ENCODE measurements around the gene NCOA5.

NCOA5 gene

DNA sequence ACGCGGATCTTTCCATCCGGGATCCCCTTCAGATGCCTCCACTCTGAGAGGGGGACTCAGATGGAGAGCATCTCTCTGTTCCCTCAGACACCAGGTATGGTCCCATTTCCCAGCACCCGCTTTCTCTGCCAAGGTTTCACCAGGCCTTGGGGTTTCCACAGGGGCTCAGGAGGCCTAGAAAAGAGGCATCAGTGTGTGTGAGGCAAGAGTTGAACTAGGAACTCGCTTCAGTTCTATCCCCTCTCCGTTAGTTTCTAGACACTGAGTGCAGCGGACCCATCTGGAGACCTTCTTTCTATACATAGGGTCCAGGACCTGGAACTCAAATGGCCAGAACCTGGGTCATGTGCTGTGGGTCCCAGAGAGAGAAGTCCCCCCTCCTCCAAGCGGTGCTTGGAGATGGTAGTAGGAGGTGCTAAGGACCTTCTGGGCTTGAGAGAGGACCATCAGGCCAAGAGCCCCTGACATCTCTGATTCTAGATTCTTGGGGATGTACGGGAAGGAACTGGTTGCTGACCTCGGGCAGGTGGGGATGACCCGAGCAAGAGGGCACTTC lies 58.7 kb downstream of the NCOA5 start:
- TF ChIP-seq, protein P1, sequence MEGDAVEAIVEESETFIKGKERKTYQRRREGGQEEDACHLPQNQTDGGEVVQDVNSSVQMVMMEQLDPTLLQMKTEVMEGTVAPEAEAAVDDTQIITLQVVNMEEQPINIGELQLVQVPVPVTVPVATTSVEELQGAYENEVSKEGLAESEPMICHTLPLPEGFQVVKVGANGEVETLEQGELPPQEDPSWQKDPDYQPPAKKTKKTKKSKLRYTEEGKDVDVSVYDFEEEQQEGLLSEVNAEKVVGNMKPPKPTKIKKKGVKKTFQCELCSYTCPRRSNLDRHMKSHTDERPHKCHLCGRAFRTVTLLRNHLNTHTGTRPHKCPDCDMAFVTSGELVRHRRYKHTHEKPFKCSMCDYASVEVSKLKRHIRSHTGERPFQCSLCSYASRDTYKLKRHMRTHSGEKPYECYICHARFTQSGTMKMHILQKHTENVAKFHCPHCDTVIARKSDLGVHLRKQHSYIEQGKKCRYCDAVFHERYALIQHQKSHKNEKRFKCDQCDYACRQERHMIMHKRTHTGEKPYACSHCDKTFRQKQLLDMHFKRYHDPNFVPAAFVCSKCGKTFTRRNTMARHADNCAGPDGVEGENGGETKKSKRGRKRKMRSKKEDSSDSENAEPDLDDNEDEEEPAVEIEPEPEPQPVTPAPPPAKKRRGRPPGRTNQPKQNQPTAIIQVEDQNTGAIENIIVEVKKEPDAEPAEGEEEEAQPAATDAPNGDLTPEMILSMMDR (conservative IDR thresholded peaks at IDR 0.05; ENCODE audit: low read depth, low read length), result no peak
- H3K4me3 ChIP-seq (ENCODE audit: low read length), result no peak overlapping the region
- no peak for DNase-seq (ENCODE audit: low read depth)

DNA sequence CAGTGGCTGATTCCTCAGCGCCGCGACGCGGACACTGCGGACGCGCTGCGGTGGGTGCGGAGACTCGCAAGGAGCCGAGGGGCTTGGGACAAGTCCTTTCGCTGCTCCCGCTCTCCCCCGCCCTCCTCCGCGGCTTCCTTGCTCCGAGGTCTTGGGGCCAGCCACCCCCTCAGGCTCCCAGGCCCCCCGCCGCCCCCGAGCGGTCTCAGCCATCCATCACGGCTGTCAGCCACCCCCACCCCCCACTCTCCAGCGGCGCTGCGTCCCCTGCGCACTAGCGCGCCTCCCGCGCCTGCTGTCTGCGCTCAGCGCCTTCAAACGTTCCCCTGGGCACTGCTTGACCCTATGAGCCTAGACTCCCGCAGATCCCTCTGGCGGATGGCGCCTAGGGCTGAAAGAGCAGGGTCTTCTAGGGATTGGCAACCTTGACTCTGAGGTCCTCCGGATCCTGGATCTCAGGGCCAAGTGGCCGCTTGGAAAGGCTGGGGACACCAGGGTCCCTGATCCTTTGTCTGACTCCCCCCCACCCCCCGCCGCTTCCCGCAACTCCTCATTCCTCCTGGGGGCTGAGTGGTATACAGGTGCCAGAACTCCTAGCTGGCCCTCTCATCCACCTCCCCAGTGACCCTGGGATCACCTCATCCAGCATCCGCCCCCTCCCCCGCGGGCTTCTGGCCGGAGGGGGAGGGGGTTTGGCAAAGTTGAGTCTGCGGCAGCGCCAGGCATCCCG lies 59.3 kb downstream of the NCOA5 start:
- no peak overlapping the region for H3K4me3 ChIP-seq (ENCODE audit: low read length)
- no peak for DNase-seq (ENCODE audit: low read depth)
- TF ChIP-seq, protein P1 (conservative IDR thresholded peaks at IDR 0.05; ENCODE audit: low read depth, low read length), result no peak

DNA sequence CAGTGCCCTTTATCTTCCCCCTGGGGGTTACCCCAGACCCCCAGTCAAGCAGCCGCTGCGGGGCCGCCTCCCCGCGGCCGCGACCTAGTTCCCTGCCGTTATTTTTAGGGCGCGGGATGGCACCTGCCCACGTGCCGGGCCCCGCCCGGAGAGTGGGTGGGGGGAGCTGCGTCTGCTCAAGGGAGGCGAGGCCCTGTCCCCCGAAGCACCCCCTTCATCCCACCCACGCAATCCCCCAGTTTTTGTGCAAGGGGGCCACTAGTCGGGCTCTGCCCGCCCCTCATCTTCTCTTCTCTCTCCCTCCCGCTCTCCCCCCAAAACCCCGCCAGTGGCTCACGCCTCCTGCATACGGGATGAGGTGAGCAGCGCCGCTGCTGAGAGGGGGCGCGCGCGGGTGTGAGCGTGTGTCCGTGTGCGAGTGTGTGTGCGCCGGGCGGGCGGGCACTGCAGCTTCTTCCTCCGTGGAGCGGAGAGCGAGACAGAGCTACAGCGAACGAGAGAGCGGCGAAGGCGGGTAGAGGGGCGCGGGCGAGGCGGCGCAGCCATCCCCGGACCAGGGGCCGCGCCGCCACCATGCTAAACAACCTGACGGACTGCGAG lies 60.9 kb downstream of the NCOA5 start, which contains the start of gene SLC12A5:
Gene SLC12A5, plus strand, starts transcription at position 444 of the 600 bp plus-strand sequence. Its CDS starts 130 bp downstream, at position 574.
- no peak within 1 kb of the TSS for H3K4me3 ChIP-seq (ENCODE audit: low read length)
- DNase-seq (ENCODE audit: low read depth), result no peak
- TF ChIP-seq, protein P1 (conservative IDR thresholded peaks at IDR 0.05; ENCODE audit: low read depth, low read length), result no peak

DNA sequence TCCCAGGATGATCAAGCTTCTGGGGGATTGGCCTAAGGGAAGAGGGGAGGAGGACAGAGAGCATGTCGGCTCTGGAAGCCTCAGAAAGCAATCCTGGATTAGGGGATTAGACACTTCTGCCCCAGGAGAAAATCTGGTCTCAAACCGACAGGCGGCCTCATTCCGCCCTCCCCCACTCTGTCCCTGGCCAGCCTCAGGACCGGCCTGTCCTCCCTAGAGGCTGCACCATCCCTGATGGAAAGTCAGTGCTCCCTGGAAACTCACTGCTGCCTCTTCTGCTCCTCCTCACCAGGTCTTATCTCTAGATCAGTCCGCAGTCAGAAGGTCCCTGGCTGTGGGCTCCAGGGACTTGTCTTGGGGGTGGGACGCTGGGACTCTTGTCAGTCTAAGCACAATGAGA lies 61.7 kb downstream of the NCOA5 start:
- TF ChIP-seq, protein P1 (conservative IDR thresholded peaks at IDR 0.05; ENCODE audit: low read depth, low read length), result no peak
- no peak for DNase-seq (ENCODE audit: low read depth)
- H3K4me3 ChIP-seq (ENCODE audit: low read length), result no peak overlapping the region

DNA sequence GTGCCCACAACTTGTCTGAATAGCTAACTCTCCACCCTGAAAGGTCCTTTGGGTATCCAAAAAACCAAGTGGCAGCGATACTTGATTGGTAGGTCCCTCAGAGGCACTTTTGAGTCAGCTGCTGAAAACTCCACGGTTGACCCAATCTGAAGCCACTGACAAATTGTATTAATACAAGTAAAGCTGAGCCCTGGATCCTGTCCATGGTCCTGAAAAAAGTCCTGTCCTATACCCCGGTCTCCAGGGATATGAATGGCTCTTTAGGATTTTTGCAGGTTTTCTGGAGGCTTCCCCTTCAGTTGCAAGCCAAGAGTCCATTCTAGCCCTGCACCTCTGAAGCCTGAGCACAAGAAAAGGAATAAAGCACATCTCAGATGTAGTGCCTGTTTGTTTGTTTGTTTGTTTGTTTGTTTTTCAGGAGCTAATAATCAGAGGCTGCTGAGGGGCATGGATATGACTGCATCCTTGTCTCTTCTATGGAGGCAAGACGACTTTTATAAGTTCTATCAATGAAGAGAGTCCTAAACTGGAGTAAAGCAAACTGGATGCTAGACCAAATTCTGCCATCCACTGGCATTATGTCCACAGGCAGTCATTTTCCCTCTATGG lies 62.4 kb downstream of the NCOA5 start:
- TF ChIP-seq, protein P1 (conservative IDR thresholded peaks at IDR 0.05; ENCODE audit: low read depth, low read length), result no peak

DNA sequence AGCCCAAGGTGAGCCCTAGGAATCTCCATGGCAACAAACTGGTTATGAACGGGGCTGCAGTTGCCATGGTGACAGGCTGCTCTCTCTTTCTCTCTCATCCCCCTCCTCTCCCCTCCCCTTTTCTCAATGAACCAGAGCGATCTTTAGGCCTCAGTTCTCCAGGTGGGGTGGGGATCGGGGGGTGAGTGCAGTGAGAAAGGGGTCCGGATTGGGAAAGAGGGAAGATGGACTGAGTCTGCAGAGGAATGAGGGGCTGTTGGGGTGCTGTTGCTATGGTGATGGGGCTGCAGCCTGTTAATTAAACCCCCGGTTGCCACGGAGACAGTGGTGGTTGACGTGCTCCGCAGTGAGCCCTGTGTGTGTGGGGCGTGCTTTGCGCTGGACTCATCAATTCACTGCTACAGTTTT lies 64.4 kb downstream of the NCOA5 start:
- TF ChIP-seq, protein P1 (conservative IDR thresholded peaks at IDR 0.05; ENCODE audit: low read depth, low read length), result no peak
- DNase-seq (ENCODE audit: low read depth), result no peak
- no peak overlapping the region for H3K4me3 ChIP-seq (ENCODE audit: low read length)

More for the DNA sequence above, 62.4 kb downstream of the NCOA5 start:
- DNase-seq (ENCODE audit: low read depth), result peak; percentile 18
- no peak overlapping the region for H3K4me3 ChIP-seq (ENCODE audit: low read length)

All from retinal pigment epithelial cell (primary cell).